ENCODE measurements around the gene KIF1B. TPM values are rescaled to one million over a fixed set of nuclear protein-coding genes. Genes with fewer than 3 reads are reported as not detected.

Gene KIF1B
- total RNA-seq, 1 donor from 2014 or later = 67.7 TPM

- TF ChIP-seq CTCF (IDR thresholded peaks at IDR 0.05; ENCODE audit: unreplicated experiment) = no peak
- H3K27me3 Mint-ChIP-seq (ENCODE audit: low read depth) = no peaks in the 10 kb centered on the region
- DNase-seq (ENCODE audit: low spot score in 2 of 2, unreplicated experiment in 2 of 2) = no peak
- peaks cover 39% of the 10 kb centered on the region for H3K36me3 Mint-ChIP-seq
- H3K4me1 Mint-ChIP-seq = peaks cover 11% of the 10 kb centered on the region
- H3K4me3 Mint-ChIP-seq = no peak overlapping the region
- H3K9me3 Mint-ChIP-seq = peaks cover 16% of the 10 kb centered on the region
- peak overlapping the region; percentile 64 for H3K27ac Mint-ChIP-seq
Observed at GRCh38 chr1:10179406-10180091, 30.8 kb upstream of the KIF1B start.

GRCh38 chr1:10181154-10181553 is 29.2 kb upstream of the KIF1B start:
- H3K27me3 Mint-ChIP-seq (ENCODE audit: low read depth) = no peaks in the 10 kb centered on the region
- H3K27ac Mint-ChIP-seq = peak overlapping the region; percentile 25
- H3K36me3 Mint-ChIP-seq = peaks cover 27% of the 10 kb centered on the region
- no peak for TF ChIP-seq CTCF (IDR thresholded peaks at IDR 0.05; ENCODE audit: unreplicated experiment)
- peaks cover 5% of the 10 kb centered on the region for H3K9me3 Mint-ChIP-seq
- peaks cover 11% of the 10 kb centered on the region for H3K4me1 Mint-ChIP-seq
- DNase-seq (ENCODE audit: low spot score in 2 of 2, unreplicated experiment in 2 of 2) = no peak
- H3K4me3 Mint-ChIP-seq = no peak overlapping the region

GRCh38 chr1:10185759-10186158 is 24.6 kb upstream of the KIF1B start:
- H3K9me3 Mint-ChIP-seq = peaks cover 14% of the 10 kb centered on the region
- no peak for TF ChIP-seq CTCF (IDR thresholded peaks at IDR 0.05; ENCODE audit: unreplicated experiment)
- no peak for DNase-seq (ENCODE audit: low spot score in 2 of 2, unreplicated experiment in 2 of 2)
- H3K27ac Mint-ChIP-seq = no peak overlapping the region
- H3K4me3 Mint-ChIP-seq = no peak overlapping the region
- H3K27me3 Mint-ChIP-seq (ENCODE audit: low read depth) = no peaks in the 10 kb centered on the region
- peaks cover 29% of the 10 kb centered on the region for H3K36me3 Mint-ChIP-seq
- no peaks in the 10 kb centered on the region for H3K4me1 Mint-ChIP-seq

- DNase-seq (ENCODE audit: low spot score in 2 of 2, unreplicated experiment in 2 of 2) = no peak
- no peak overlapping the region for H3K27ac Mint-ChIP-seq
- no peak overlapping the region for H3K4me3 Mint-ChIP-seq
- no peaks in the 10 kb centered on the region for H3K4me1 Mint-ChIP-seq
- peaks cover 14% of the 10 kb centered on the region for H3K9me3 Mint-ChIP-seq
- H3K27me3 Mint-ChIP-seq (ENCODE audit: low read depth) = no peaks in the 10 kb centered on the region
- TF ChIP-seq CTCF (IDR thresholded peaks at IDR 0.05; ENCODE audit: unreplicated experiment) = no peak
- H3K36me3 Mint-ChIP-seq = peaks cover 23% of the 10 kb centered on the region
Observed at GRCh38 chr1:10186331-10187025, 23.9 kb upstream of the KIF1B start.

- peaks cover 23% of the 10 kb centered on the region for H3K36me3 Mint-ChIP-seq
- H3K4me3 Mint-ChIP-seq = no peak overlapping the region
- TF ChIP-seq CTCF (IDR thresholded peaks at IDR 0.05; ENCODE audit: unreplicated experiment) = no peak
- no peaks in the 10 kb centered on the region for H3K27me3 Mint-ChIP-seq (ENCODE audit: low read depth)
- H3K27ac Mint-ChIP-seq = no peak overlapping the region
- peaks cover 14% of the 10 kb centered on the region for H3K9me3 Mint-ChIP-seq
- no peak for DNase-seq (ENCODE audit: low spot score in 2 of 2, unreplicated experiment in 2 of 2)
- no peaks in the 10 kb centered on the region for H3K4me1 Mint-ChIP-seq
Observed at GRCh38 chr1:10187026-10187334, 23.4 kb upstream of the KIF1B start.
